Right lobe of liver (tissue), 6 donors: ENCODE measurements around the gene MGME1. TPM values are rescaled to one million over a fixed set of nuclear protein-coding genes. Genes with fewer than 3 reads are reported as not detected.
A peak's percentile ranks its signal among the peaks of the same experiment; 100 is the strongest.
"Not testable (repeated sequence)": the region's sequence is repeated elsewhere in the genome, so short reads cannot be mapped to it uniquely, and the experiment has no call there.

Experiments used
- ATAC-seq, 4 donors: fragments of 200-7000 bp; cut with Tn5 transposase; one replicate each; pipeline ENCODE4 v1.9.1; 2020; ENCODE audit warnings: mild to moderate bottlenecking in 4 of 4, moderate library complexity in 4 of 4
- DNase-seq, 3 donors: peaks; one replicate each; pipeline ENCODE4 v3.0.0-alpha.2; 2020
- H3K27ac ChIP-seq, 3 donors: fragments of 200-600 bp; one replicate each; pipeline ENCODE4 v1.8.0; 2022
- H3K27me3 ChIP-seq, 2 donors: fragments of 200-600 bp; one replicate each; pipeline ENCODE4 v1.8.0; 2022
- H3K36me3 ChIP-seq, 4 donors: fragments of 200-600 bp; sonication (generic) in 1 of 4; one replicate each; pipeline versions ENCODE4 v1.5.1 to v1.8.0; 2017 to 2022; ENCODE audit warnings: control low read depth in 1 of 4
- H3K4me1 ChIP-seq, 4 donors: fragments of 200-600 bp; sonication (generic) in 1 of 4; one replicate each; pipeline versions ENCODE4 v1.5.1 to v1.8.0; 2017 to 2022; ENCODE audit warnings: control low read depth in 1 of 4
- H3K4me3 ChIP-seq, 3 donors: fragments of 200-600 bp; one replicate each; pipeline ENCODE4 v1.8.0; 2022
- H3K9me3 ChIP-seq, 4 donors: fragments of 200-600 bp; sonication (generic) in 1 of 4; one replicate each; pipeline versions ENCODE4 v1.5.1 to v1.8.0; 2017 to 2022; ENCODE audit warnings: control low read depth in 1 of 4
- POLR2A ChIP-seq: fragments of 450-650 bp; IDR thresholded peaks from one replicate; pipeline ENCODE4 v1.6.1; 2017; ENCODE audit warnings: antibody characterized with exemption, mild to moderate bottlenecking
- WGBS: methylation state at CpG from one replicate; pipeline ENCODE4 v1.1.6; 2018; ENCODE audit warnings: low coverage, low lambda C conversion rate; ENCODE audit not compliant: insufficient coverage; ENCODE audit errors: missing lambda C conversion rate; 5-methylcytosine and 5-hydroxymethylcytosine counted together
- intact Hi-C, 2 donors: fragments of 100-400 bp; cut with DNase I; formaldehyde crosslinking; loops; one replicate each; pipeline versions ENCODE4 v1.11.2 to v1.14.1; 2022
- total RNA-seq, 6 experiments: library from RNA; depleted of rRNA in 2 of 6; stranded (reverse); fragments of >200 nt in 2 of 6; fragmentation: NEBNext Ultra II Directional in 3 of 6; extraction: Animal tissue kit (Norgen Biotek cat#: 25700) in 3 of 6; gene quantifications; one replicate each; pipeline versions ENCODE4 v1.1.0 to v1.2.4, GENCODE V29; 2016 to 2023
- TF ChIP-seq, protein P1 (sequence below), 4 donors: fragments of 200-600 bp in 3 of 4; fragments of 450-650 bp in 1 of 4; IDR thresholded peaks; one replicate each; pipeline versions ENCODE4 v1.5.1 to v1.8.0; 2016 to 2022; ENCODE audit warnings: antibody characterized with exemption in 4 of 4, mild to moderate bottlenecking in 2 of 4
- donor health status: DM: no; HTN: yes; CAD: no.
- donor health status: DM: no; HTN: no; CAD: no.
- donor health status: DM: no; HTN: no; CAD: no.
- donor health status: DM: no; HTN: yes; CAD: no.
- donor health status: DM: no; HTN: yes; CAD: no.

Gene MGME1
- total RNA-seq, 6 experiments from 2014 or later = 6.0 to 8.4 (median 7.5) TPM

DNA sequence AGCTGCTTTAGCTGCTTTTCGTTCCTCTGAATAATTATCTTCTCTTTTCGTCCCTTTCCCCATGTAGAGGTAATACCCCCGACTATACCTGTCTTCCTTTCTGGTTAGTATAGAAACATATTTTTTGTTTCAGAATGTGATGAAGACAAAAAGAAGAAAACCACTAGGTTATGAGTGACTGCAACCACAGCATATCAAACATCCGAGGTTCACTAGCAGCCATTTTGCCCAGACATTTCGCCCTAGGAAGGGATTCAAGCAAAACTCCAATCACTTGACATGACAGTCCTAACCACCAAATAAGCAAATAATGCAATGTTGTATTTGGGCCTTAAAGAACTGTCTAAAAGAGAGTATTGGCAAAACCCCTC, 9.6 kb upstream of the MGME1 start:
- TF ChIP-seq, protein P1, sequence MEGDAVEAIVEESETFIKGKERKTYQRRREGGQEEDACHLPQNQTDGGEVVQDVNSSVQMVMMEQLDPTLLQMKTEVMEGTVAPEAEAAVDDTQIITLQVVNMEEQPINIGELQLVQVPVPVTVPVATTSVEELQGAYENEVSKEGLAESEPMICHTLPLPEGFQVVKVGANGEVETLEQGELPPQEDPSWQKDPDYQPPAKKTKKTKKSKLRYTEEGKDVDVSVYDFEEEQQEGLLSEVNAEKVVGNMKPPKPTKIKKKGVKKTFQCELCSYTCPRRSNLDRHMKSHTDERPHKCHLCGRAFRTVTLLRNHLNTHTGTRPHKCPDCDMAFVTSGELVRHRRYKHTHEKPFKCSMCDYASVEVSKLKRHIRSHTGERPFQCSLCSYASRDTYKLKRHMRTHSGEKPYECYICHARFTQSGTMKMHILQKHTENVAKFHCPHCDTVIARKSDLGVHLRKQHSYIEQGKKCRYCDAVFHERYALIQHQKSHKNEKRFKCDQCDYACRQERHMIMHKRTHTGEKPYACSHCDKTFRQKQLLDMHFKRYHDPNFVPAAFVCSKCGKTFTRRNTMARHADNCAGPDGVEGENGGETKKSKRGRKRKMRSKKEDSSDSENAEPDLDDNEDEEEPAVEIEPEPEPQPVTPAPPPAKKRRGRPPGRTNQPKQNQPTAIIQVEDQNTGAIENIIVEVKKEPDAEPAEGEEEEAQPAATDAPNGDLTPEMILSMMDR (IDR thresholded peaks at IDR 0.05) = no peak
- TF ChIP-seq POLR2A = no peak
- Histone ChIP-seq H3K27me3 (no peaks in the 10 kb centered on the region), H3K4me3 (no peak overlapping the region)

DNA sequence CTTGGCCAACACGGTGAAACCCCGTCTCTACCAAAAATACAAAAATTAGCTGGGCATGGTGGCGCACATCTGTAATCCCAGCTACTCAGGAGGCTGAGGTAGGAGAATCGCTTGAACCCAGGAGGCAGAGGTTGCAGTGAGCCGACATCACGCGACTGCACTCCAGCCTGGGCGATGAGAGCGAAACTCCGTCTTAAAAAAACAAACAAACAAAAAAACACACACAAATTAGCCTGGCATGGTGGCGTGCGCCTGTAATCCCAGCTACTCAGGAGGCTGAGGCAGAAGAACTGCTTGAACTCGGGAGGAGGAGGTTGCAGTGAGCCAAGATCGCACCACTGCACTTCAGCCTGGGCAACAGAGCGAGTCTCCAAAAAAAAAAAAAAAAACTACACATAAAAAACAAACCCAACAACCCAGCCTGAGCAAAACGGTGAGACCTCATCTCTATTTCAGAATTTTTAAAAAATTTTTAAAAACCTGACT, 8.4 kb upstream of the MGME1 start:
- DNase-seq, H3K27me3 ChIP-seq, H3K4me3 ChIP-seq, ATAC-seq, intact Hi-C loops, H3K9me3 ChIP-seq, H3K36me3 ChIP-seq: not testable (repeated sequence)
- 71% methylated on average over 11 of the region's 16 CpGs for WGBS
- Histone ChIP-seq H3K27ac (peak overlapping the region; percentile 1 to 45 (median 36)), H3K4me1 (peaks cover 0 to 76% (median 25%) of the 10 kb centered on the region in 4 donors)

More for the DNA sequence above, 9.6 kb upstream of the MGME1 start:
- no peaks in the 10 kb centered on the region for H3K9me3 ChIP-seq
- peaks cover 0 to 64% (median 20%) of the 10 kb centered on the region in 4 donors for H3K4me1 ChIP-seq
- peaks cover 0 to 15% (median 9%) of the 10 kb centered on the region in 4 donors for H3K36me3 ChIP-seq
- H3K27ac ChIP-seq = peak overlapping the region; percentile 0 to 45 (median 36)
- DNase-seq (no peak), ATAC-seq (no peak)
- 51% methylated on average over 5 of the region's 5 CpGs for WGBS
- intact Hi-C loops = no loop called here

DNA sequence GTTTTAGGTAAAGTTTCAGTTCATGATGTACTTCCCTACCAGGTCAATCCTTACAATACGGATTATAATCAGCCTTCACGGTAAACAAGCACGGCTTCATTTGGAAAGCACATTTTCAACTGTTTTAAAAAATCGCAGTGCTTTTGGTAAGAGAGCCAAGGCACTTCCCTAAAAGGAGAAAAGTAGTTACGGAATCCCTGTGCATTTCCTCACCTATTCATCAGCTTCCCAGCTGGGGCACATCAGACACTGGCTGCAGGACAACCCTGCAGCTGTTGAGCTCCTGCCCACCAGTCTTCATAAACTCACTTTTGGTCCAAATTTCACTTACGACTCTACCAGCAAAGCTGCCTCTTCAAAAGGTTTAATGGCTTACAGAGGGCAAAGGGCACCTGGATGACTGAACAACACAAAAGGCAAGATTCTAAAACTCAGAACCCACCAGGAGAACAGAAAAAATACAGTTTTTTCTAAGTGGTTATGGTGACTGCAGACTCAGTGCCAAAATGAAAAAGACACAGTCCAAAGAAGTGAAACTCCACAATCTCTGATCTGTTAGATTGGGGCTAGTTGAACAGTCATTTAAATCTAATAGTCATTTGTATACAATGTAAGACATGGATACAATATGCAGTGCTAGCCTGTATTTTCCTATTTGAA, 7.8 kb upstream of the MGME1 start:
- Histone ChIP-seq H3K27me3 (no peaks in the 10 kb centered on the region), H3K27ac (peak overlapping the region; percentile 1 to 45 (median 36)), H3K36me3 (no peaks in the 10 kb centered on the region), H3K4me3 (no peak overlapping the region), H3K9me3 (no peaks in the 10 kb centered on the region), H3K4me1 (peaks cover 0 to 82% (median 28%) of the 10 kb centered on the region in 4 donors)
- 18% methylated on average over 6 of the region's 6 CpGs for WGBS
- intact Hi-C loops = no loop called here
- TF ChIP-seq POLR2A = no peak
- TF ChIP-seq, protein P1 (IDR thresholded peaks at IDR 0.05) = no peak
- ATAC-seq (peak; percentile 12 to 64 (median 32)), DNase-seq (peak in 1 of 3 donors; percentile 67)

DNA sequence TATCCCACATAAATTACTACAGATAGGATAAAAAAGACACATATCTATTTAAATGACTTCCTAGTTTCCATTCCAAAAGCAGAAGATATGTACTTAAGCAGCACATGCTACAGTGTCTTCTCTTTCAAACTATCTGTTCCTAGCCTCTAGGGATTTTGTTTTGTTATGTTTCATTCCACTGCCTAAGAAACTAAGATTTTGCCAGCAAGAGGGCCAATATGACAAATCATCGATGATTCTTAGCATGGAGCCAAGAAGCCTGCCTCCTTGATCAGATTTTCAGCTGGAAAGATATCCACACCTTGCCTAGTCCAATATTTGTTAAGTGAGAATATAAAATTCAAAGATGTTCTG, 7.3 kb upstream of the MGME1 start:
- ATAC-seq = no peak
- TF ChIP-seq, protein P1 (IDR thresholded peaks at IDR 0.05) = no peak
- TF ChIP-seq POLR2A = no peak
- intact Hi-C loops = no loop called here
- Histone ChIP-seq H3K4me3 (no peak overlapping the region), H3K27me3 (no peaks in the 10 kb centered on the region), H3K4me1 (peaks cover 0 to 83% (median 29%) of the 10 kb centered on the region in 4 donors), H3K36me3 (no peaks in the 10 kb centered on the region), H3K9me3 (no peaks in the 10 kb centered on the region), H3K27ac (peak overlapping the region in 2 of 3 donors; percentile 36 to 45)
- WGBS = 14% methylated on average over 1 of the region's 1 CpG
- DNase-seq = no peak

DNA sequence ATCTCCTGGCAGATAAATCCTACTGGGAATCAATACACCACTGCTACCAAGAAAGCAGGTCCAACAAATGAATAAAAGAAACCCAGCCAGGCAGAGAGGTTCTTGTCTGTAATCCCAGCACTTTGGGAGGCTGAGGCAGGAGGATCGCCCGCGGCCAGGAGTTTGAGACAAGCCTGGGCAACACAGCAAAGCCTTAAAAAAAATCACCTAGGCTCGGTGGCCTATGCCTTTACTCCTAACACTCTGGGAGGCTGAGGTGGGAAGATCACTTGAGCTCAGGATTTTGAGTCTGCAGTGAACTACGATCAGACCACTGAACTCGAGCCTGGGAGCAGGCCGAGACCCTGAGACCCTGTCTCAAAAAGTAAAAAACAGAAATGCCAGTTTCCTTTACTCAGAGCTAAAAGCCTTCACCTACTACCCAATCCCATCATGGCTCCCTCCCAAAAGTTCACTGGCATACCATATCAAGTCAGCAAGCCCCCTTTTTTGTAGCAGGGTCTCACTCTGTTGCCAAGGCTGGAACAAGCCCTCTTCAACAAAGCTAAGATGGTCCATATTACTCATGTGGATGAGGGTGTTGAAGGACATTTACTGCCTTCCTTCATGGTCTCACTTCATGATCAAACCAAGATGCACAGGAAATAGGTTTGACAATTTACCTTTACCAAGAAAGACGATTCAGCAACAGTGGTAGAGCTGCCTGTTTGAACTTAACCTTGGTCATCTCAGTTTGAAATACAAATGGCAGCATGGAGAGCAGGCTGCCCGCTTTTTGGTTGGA, 5.5 kb upstream of the MGME1 start:
- no peaks in the 10 kb centered on the region for H3K27me3 ChIP-seq
- no peaks in the 10 kb centered on the region for H3K36me3 ChIP-seq
- no peaks in the 10 kb centered on the region for H3K9me3 ChIP-seq
- H3K4me3 ChIP-seq = no peak overlapping the region
- H3K4me1 ChIP-seq = peaks cover 0 to 77% (median 27%) of the 10 kb centered on the region in 4 donors
- DNase-seq (no peak), ATAC-seq (no peak)
- intact Hi-C loops = no loop called here
- WGBS = 78% methylated on average over 6 of the region's 9 CpGs
- TF ChIP-seq POLR2A = no peak
- TF ChIP-seq, protein P1 (IDR thresholded peaks at IDR 0.05) = no peak
- peak overlapping the region in 2 of 3 donors; percentile 31 to 53 for H3K27ac ChIP-seq
